Right cardiac atrium (tissue), 5 donors: ENCODE measurements around the gene VPS13D. TPM values are rescaled to one million over a fixed set of nuclear protein-coding genes. Genes with fewer than 3 reads are reported as not detected.

ENCODE experiments used
- ATAC-seq, 2 donors: fragments of 200-7000 bp; cut with Tn5 transposase; one replicate each; pipeline versions ENCODE4 v1.8.0 to v1.9.1; 2020; ENCODE audit warnings: moderate library complexity in 2 of 2, mild to moderate bottlenecking in 1 of 2
- DNase-seq, 3 donors: peaks; one replicate each; pipeline ENCODE4 v3.0.0-alpha.2; 2020
- H3K27ac ChIP-seq: one replicate; pipeline ENCODE4 v1.5.1; 2013; ENCODE audit warnings: mild to moderate bottlenecking, low read length, control low read depth, moderate library complexity
- H3K27me3 ChIP-seq: one replicate; pipeline ENCODE4 v1.6.1; 2013; ENCODE audit not compliant: control insufficient read depth, insufficient read depth
- H3K4me1 ChIP-seq: one replicate; pipeline ENCODE4 v1.6.1; 2013; ENCODE audit warnings: low read length; ENCODE audit not compliant: control insufficient read depth, insufficient read depth
- H3K4me3 ChIP-seq: one replicate; pipeline ENCODE4 v1.5.1; 2013; ENCODE audit warnings: low read length, control low read depth
- H3K9me3 ChIP-seq: one replicate; pipeline ENCODE4 v1.6.1; 2013; ENCODE audit warnings: low read length; ENCODE audit not compliant: control insufficient read depth
- WGBS: extraction: QIAGEN DNeasy Blood & Tissue Kit; methylation state at CpG from one replicate; pipeline ENCODE4 v1.1.7; 2013; 5-methylcytosine and 5-hydroxymethylcytosine counted together
- intact Hi-C, 4 donors: fragments of 100-400 bp; cut with DNase I; formaldehyde crosslinking; loops; one replicate each; pipeline versions ENCODE4 v1.11.0 to v1.14.0; 2022 to 2023
- polyA plus RNA-seq: library from polyadenylated mRNA; stranded (reverse); fragments of 200-250 nt; gene quantifications from one replicate; pipeline ENCODE4 v1.2.3, GENCODE V29; 2013
- total RNA-seq, 4 donors: library from RNA; stranded (reverse); fragmentation: NEBNext Ultra II Directional; extraction: Animal tissue kit (Norgen Biotek cat#: 25700); gene quantifications; one replicate each; pipeline ENCODE4 v1.2.1, GENCODE V29; 2021
- donor health status: healthy with polysubstance abuse.
- donor health status: DM: no; HTN: yes; CAD: no.
- donor health status: DM: no; HTN: no; CAD: no.
- donor health status: DM: no; HTN: yes; CAD: no; lungs with severe emphysema.
- donor health status: DM: yes; HTN: yes; CAD: no.

Gene VPS13D
- total and polyA plus RNA-seq, 5 donors, result 25.8 to 56.4 (median 54.8) TPM

GRCh38 chr1:12372180-12372579, 142.3 kb downstream of the VPS13D start:
- Histone ChIP-seq H3K9me3 (no peaks in the 10 kb centered on the region), H3K27me3 (no peaks in the 10 kb centered on the region), H3K4me1 (peaks cover 3% of the 10 kb centered on the region), H3K27ac (no peak overlapping the region), H3K4me3 (no peak overlapping the region)
- ATAC-seq, result no peak
- DNase-seq, result no peak
- intact Hi-C loops, result no loop called here
- 98% methylated on average over 2 of the region's 2 CpGs for WGBS

- Histone ChIP-seq H3K4me3 (no peak overlapping the region), H3K4me1 (peaks cover 3% of the 10 kb centered on the region), H3K27me3 (no peaks in the 10 kb centered on the region), H3K27ac (no peak overlapping the region), H3K9me3 (no peaks in the 10 kb centered on the region)
- 66% methylated on average over 3 of the region's 3 CpGs for WGBS
- no peak for DNase-seq
- no peak for ATAC-seq
- intact Hi-C loops, result no loop called here
These were observed 142.9 kb downstream of the VPS13D start for GRCh38 chr1:12372761-12373160.

- intact Hi-C loops, result no loop called here
- Histone ChIP-seq H3K27me3 (no peaks in the 10 kb centered on the region), H3K4me1 (peaks cover 4% of the 10 kb centered on the region), H3K9me3 (no peaks in the 10 kb centered on the region), H3K27ac (no peak overlapping the region), H3K4me3 (no peak overlapping the region)
- ATAC-seq (no peak), DNase-seq (no peak)
- WGBS, result 98% methylated on average over 4 of the region's 4 CpGs
These were observed 145.5 kb downstream of the VPS13D start for GRCh38 chr1:12375133-12375829.

- H3K4me3 ChIP-seq, result no peak overlapping the region
- H3K9me3 ChIP-seq, result no peaks in the 10 kb centered on the region
- WGBS, result 52% methylated on average over 6 of the region's 6 CpGs
- intact Hi-C loops, result no loop called here
- DNase-seq, result no peak
- H3K27me3 ChIP-seq, result no peaks in the 10 kb centered on the region
- peaks cover 7% of the 10 kb centered on the region for H3K4me1 ChIP-seq
- H3K27ac ChIP-seq, result peak overlapping the region; percentile 51
- ATAC-seq, result peak; percentile 46 to 66
These were observed 146.6 kb downstream of the VPS13D start for GRCh38 chr1:12376236-12377045.

GRCh38 chr1:12380326-12381249, 150.8 kb downstream of the VPS13D start:
- no peak for ATAC-seq
- H3K27ac ChIP-seq, result no peak overlapping the region
- H3K4me3 ChIP-seq, result no peak overlapping the region
- intact Hi-C loops, result no loop called here
- no peaks in the 10 kb centered on the region for H3K27me3 ChIP-seq
- peaks cover 7% of the 10 kb centered on the region for H3K4me1 ChIP-seq
- WGBS, result 77% methylated on average over 2 of the region's 2 CpGs
- H3K9me3 ChIP-seq, result no peaks in the 10 kb centered on the region
- no peak for DNase-seq

GRCh38 chr1:12383001-12383400, 153.2 kb downstream of the VPS13D start:
- ATAC-seq, result no peak
- no peak overlapping the region for H3K4me3 ChIP-seq
- intact Hi-C loops, result no loop called here
- H3K9me3 ChIP-seq, result no peaks in the 10 kb centered on the region
- WGBS, result 96% methylated on average over 1 of the region's 1 CpG
- no peak for DNase-seq
- no peak overlapping the region for H3K27ac ChIP-seq
- H3K27me3 ChIP-seq, result no peaks in the 10 kb centered on the region
- H3K4me1 ChIP-seq, result peaks cover 5% of the 10 kb centered on the region

GRCh38 chr1:12383786-12384185, 154.0 kb downstream of the VPS13D start:
- H3K9me3 ChIP-seq, result no peaks in the 10 kb centered on the region
- no peak overlapping the region for H3K4me3 ChIP-seq
- intact Hi-C loops, result no loop called here
- H3K4me1 ChIP-seq, result peaks cover 5% of the 10 kb centered on the region
- 85% methylated on average over 1 of the region's 1 CpG for WGBS
- no peak for ATAC-seq
- DNase-seq, result no peak
- no peaks in the 10 kb centered on the region for H3K27me3 ChIP-seq
- H3K27ac ChIP-seq, result no peak overlapping the region

- WGBS, result 76% methylated on average over 8 of the region's 8 CpGs
- no peak overlapping the region for H3K27ac ChIP-seq
- intact Hi-C loops, result no loop called here
- no peak for DNase-seq
- no peak for ATAC-seq
- H3K4me1 ChIP-seq, result peaks cover 5% of the 10 kb centered on the region
- no peaks in the 10 kb centered on the region for H3K9me3 ChIP-seq
- no peaks in the 10 kb centered on the region for H3K27me3 ChIP-seq
- no peak overlapping the region for H3K4me3 ChIP-seq
These were observed 155.1 kb downstream of the VPS13D start for GRCh38 chr1:12384836-12385456.

GRCh38 chr1:12386130-12386529, 156.3 kb downstream of the VPS13D start:
- DNase-seq, result no peak
- no peak for ATAC-seq
- no peak overlapping the region for H3K27ac ChIP-seq
- H3K27me3 ChIP-seq, result no peaks in the 10 kb centered on the region
- 95% methylated on average over 1 of the region's 1 CpG for WGBS
- H3K4me1 ChIP-seq, result peaks cover 1% of the 10 kb centered on the region
- no peaks in the 10 kb centered on the region for H3K9me3 ChIP-seq
- intact Hi-C loops, result no loop called here
- H3K4me3 ChIP-seq, result no peak overlapping the region

GRCh38 chr1:12387641-12388040, 157.8 kb downstream of the VPS13D start:
- intact Hi-C loops, result no loop called here

More at GRCh38 chr1:12387641-12388040, 157.8 kb downstream of the VPS13D start:
- Histone ChIP-seq H3K4me1 (no peaks in the 10 kb centered on the region), H3K27ac (no peak overlapping the region), H3K27me3 (no peaks in the 10 kb centered on the region), H3K9me3 (no peaks in the 10 kb centered on the region), H3K4me3 (no peak overlapping the region)
- DNase-seq (no peak), ATAC-seq (no peak)
